ENCODE measurements around the gene SIRPA. TPM values are rescaled to one million over a fixed set of nuclear protein-coding genes. Genes with fewer than 3 reads are reported as not detected.

The SIRPA gene
- total RNA-seq, 1 experiment from 2014 or later: 8.9 TPM

- TF ChIP-seq ZNF121 (CRISPR knock-in tag; IDR thresholded peaks at IDR 0.05) (no peak), ZNF232 (CRISPR knock-in tag; IDR thresholded peaks at IDR 0.05) (no peak), NR3C1 (CRISPR knock-in tag; conservative IDR thresholded peaks at IDR 0.05; ENCODE audit: low read depth) (no peak), TEAD4 (CRISPR knock-in tag; IDR thresholded peaks at IDR 0.05) (no peak)
- TF ChIP-seq, protein P1, sequence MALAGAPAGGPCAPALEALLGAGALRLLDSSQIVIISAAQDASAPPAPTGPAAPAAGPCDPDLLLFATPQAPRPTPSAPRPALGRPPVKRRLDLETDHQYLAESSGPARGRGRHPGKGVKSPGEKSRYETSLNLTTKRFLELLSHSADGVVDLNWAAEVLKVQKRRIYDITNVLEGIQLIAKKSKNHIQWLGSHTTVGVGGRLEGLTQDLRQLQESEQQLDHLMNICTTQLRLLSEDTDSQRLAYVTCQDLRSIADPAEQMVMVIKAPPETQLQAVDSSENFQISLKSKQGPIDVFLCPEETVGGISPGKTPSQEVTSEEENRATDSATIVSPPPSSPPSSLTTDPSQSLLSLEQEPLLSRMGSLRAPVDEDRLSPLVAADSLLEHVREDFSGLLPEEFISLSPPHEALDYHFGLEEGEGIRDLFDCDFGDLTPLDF (CRISPR knock-in tag; IDR thresholded peaks at IDR 0.05): no peak
- TF ChIP-seq, protein P2, sequence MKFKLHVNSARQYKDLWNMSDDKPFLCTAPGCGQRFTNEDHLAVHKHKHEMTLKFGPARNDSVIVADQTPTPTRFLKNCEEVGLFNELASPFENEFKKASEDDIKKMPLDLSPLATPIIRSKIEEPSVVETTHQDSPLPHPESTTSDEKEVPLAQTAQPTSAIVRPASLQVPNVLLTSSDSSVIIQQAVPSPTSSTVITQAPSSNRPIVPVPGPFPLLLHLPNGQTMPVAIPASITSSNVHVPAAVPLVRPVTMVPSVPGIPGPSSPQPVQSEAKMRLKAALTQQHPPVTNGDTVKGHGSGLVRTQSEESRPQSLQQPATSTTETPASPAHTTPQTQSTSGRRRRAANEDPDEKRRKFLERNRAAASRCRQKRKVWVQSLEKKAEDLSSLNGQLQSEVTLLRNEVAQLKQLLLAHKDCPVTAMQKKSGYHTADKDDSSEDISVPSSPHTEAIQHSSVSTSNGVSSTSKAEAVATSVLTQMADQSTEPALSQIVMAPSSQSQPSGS (CRISPR knock-in tag; IDR thresholded peaks at IDR 0.05; ENCODE audit: borderline replicate concordance, low read depth): no peak
These were observed 7.9 kb upstream of the SIRPA start (continued) for GRCh38 chr20:1887321-1887720.

GRCh38 chr20:1887756-1888155, 7.5 kb upstream of the SIRPA start:
- H3K4me3 Mint-ChIP-seq: no peak overlapping the region
- ATAC-seq: no peak
- no peaks in the 10 kb centered on the region for H3K36me3 Mint-ChIP-seq
- CTCF ChIA-PET: interaction anchor here (0.5 to 3.6 kb wide), 3 partner anchors 12 to 110 kb away, joined by 4 to 11 read pairs (median 8); no protein-coding TSS in a partner anchor
- H3K4me1 Mint-ChIP-seq: peaks cover 26% of the 10 kb centered on the region
- no peak overlapping the region for H3K27ac Mint-ChIP-seq
- POLR2A ChIA-PET: interaction anchor here (1.4 kb wide), 1 partner anchor 59 kb away, joined by 3 read pairs; no protein-coding TSS in a partner anchor
- peaks cover 14% of the 10 kb centered on the region for H3K27me3 Mint-ChIP-seq (ENCODE audit: low read depth)
- DNase-seq (ENCODE audit: low spot score): no peak
- H3K9me3 Mint-ChIP-seq: no peaks in the 10 kb centered on the region
- TF ChIP-seq TCF7 (CRISPR knock-in tag; IDR thresholded peaks at IDR 0.05; ENCODE audit: low read depth): no peak
- TF ChIP-seq ZNF317 (CRISPR knock-in tag; IDR thresholded peaks at IDR 0.05; ENCODE audit: borderline replicate concordance, low read depth): no peak
- TF ChIP-seq, protein P3, sequence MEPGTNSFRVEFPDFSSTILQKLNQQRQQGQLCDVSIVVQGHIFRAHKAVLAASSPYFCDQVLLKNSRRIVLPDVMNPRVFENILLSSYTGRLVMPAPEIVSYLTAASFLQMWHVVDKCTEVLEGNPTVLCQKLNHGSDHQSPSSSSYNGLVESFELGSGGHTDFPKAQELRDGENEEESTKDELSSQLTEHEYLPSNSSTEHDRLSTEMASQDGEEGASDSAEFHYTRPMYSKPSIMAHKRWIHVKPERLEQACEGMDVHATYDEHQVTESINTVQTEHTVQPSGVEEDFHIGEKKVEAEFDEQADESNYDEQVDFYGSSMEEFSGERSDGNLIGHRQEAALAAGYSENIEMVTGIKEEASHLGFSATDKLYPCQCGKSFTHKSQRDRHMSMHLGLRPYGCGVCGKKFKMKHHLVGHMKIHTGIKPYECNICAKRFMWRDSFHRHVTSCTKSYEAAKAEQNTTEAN (CRISPR knock-in tag; IDR thresholded peaks at IDR 0.05): no peak
- TF ChIP-seq ZNF423 (CRISPR knock-in tag; IDR thresholded peaks at IDR 0.05): no peak
- no peak for TF ChIP-seq ARID4B (CRISPR knock-in tag; IDR thresholded peaks at IDR 0.05; ENCODE audit: borderline replicate concordance)
- no peak for TF ChIP-seq IRF2 (CRISPR knock-in tag; IDR thresholded peaks at IDR 0.05; ENCODE audit: borderline replicate concordance, low read depth)
- no peak for TF ChIP-seq RORB (CRISPR knock-in tag; IDR thresholded peaks at IDR 0.05)
- TF ChIP-seq ERG (CRISPR knock-in tag; IDR thresholded peaks at IDR 0.05): no peak
- no peak for TF ChIP-seq KAT7 (CRISPR knock-in tag; IDR thresholded peaks at IDR 0.05; ENCODE audit: borderline replicate concordance)
- no peak for TF ChIP-seq CTCF (IDR thresholded peaks at IDR 0.05)
- TF ChIP-seq ZNF512 (CRISPR knock-in tag; IDR thresholded peaks at IDR 0.05; ENCODE audit: borderline replicate concordance): no peak
- TF ChIP-seq SP1 (CRISPR knock-in tag; conservative IDR thresholded peaks at IDR 0.05): no peak
- no peak for TF ChIP-seq USF2 (CRISPR knock-in tag; IDR thresholded peaks at IDR 0.05)
- no peak for TF ChIP-seq E2F4 (CRISPR knock-in tag; IDR thresholded peaks at IDR 0.05; ENCODE audit: borderline replicate concordance, low read depth)
